Retinal pigment epithelial cell (primary cell): ENCODE results near the gene GLUD1.
"Not testable (repeated sequence)": the region's sequence is repeated elsewhere in the genome, so short reads cannot be mapped to it uniquely, and the experiment has no call there.

ENCODE experiments used
- DNase-seq: peaks from one replicate; pipeline ENCODE4 v3.0.0-alpha.2; 2010; ENCODE audit warnings: low read depth
- H3K4me3 ChIP-seq: 2 replicates; pipeline ENCODE4 v1.5.1; 2011; ENCODE audit warnings: mild to moderate bottlenecking, low read length, control low read depth, moderate library complexity
- CTCF ChIP-seq: conservative IDR thresholded peaks from 2 replicates; pipeline ENCODE4 v1.5.1; 2011; ENCODE audit warnings: low read depth, low read length, control low read depth, inconsistent platforms

Gene GLUD1

GRCh38 chr10:87054373-87055295, 40.0 kb downstream of the GLUD1 start:
- no peak overlapping the region for H3K4me3 ChIP-seq
- TF ChIP-seq CTCF = peak; percentile 69
- peak; percentile 84 for DNase-seq

- no peak for TF ChIP-seq CTCF
- no peak for DNase-seq
- no peak overlapping the region for H3K4me3 ChIP-seq
Observed at GRCh38 chr10:87053577-87054181, 41.0 kb downstream of the GLUD1 start.

GRCh38 chr10:87053111-87053510, 41.5 kb downstream of the GLUD1 start:
- no peak for DNase-seq
- H3K4me3 ChIP-seq = no peak overlapping the region
- TF ChIP-seq CTCF = no peak

- H3K4me3 ChIP-seq = no peak overlapping the region
- TF ChIP-seq CTCF = no peak
- DNase-seq = no peak
Observed at GRCh38 chr10:87045434-87045938, 49.2 kb downstream of the GLUD1 start.

GRCh38 chr10:87043579-87043978, 51.1 kb downstream of the GLUD1 start:
- not testable (repeated sequence) for DNase-seq, H3K4me3 ChIP-seq

- no peak for DNase-seq
- no peak for TF ChIP-seq CTCF
Observed at GRCh38 chr10:87038786-87039185, 55.9 kb downstream of the GLUD1 start.

GRCh38 chr10:87038286-87038717, 56.3 kb downstream of the GLUD1 start:
- TF ChIP-seq CTCF = no peak
- H3K4me3 ChIP-seq = no peak overlapping the region
- no peak for DNase-seq

More at GRCh38 chr10:87038786-87039185, 55.9 kb downstream of the GLUD1 start:
- no peak overlapping the region for H3K4me3 ChIP-seq
